Natural killer cell (primary cell): Measurements from ENCODE around the gene LSM12. TPM values are rescaled to one million over a fixed set of nuclear protein-coding genes. Genes with fewer than 3 reads are reported as not detected.

Experiments
- ATAC-seq, 3 donors: fragments of 150-1000 bp in 2 of 3; fragments of 200-7000 bp in 1 of 3; cut with Tn5 transposase; 1 replicate in 1 of 3; 2 replicates in 2 of 3; pipeline ENCODE4 v1.10.0; 2021; ENCODE audit warnings: mild to moderate bottlenecking in 2 of 3, moderate library complexity in 2 of 3
- DNase-seq, 2 donors: peaks; one replicate each; pipeline versions ENCODE4 v3.0.0 to v3.0.0-alpha.2; 2013 to 2021; ENCODE audit warnings: mixed read lengths in 1 of 2
- H3K27ac ChIP-seq: one replicate; pipeline ENCODE4 v1.5.1; 2013; ENCODE audit warnings: mild to moderate bottlenecking, low read length
- H3K27me3 ChIP-seq: one replicate; pipeline ENCODE4 v1.6.1; 2013; ENCODE audit warnings: low read length; ENCODE audit not compliant: control insufficient read depth, insufficient read depth
- H3K36me3 ChIP-seq: one replicate; pipeline ENCODE4 v1.6.1; 2013; ENCODE audit warnings: low read length; ENCODE audit not compliant: control insufficient read depth, insufficient read depth
- H3K4me1 ChIP-seq: one replicate; pipeline ENCODE4 v1.6.1; 2013; ENCODE audit warnings: low read length; ENCODE audit not compliant: control insufficient read depth, insufficient read depth
- H3K4me3 ChIP-seq: one replicate; pipeline ENCODE4 v1.5.1; 2013; ENCODE audit warnings: low read length
- H3K9me3 ChIP-seq: one replicate; pipeline ENCODE4 v1.6.1; 2013; ENCODE audit warnings: low read length; ENCODE audit not compliant: control insufficient read depth, insufficient read depth
- H3K27ac Mint-ChIP-seq, 2 donors: one replicate each; pipeline ENCODE4 v1.8.0; 2022; ENCODE audit warnings: mild to moderate bottlenecking in 2 of 2, mixed read lengths in 2 of 2, moderate library complexity in 1 of 2
- H3K27me3 Mint-ChIP-seq, 2 donors: one replicate each; pipeline ENCODE4 v1.8.0; 2022; ENCODE audit warnings: low read depth in 2 of 2, mixed read lengths in 2 of 2
- H3K36me3 Mint-ChIP-seq: one replicate; pipeline ENCODE4 v1.8.0; 2022; ENCODE audit warnings: mixed read lengths
- H3K4me1 Mint-ChIP-seq, 2 donors: one replicate each; pipeline ENCODE4 v1.8.0; 2022; ENCODE audit warnings: mixed read lengths in 2 of 2
- H3K4me3 Mint-ChIP-seq: one replicate; pipeline ENCODE4 v1.8.0; 2022; ENCODE audit warnings: mild to moderate bottlenecking, moderate library complexity, mixed read lengths
- H3K9me3 Mint-ChIP-seq, 2 donors: one replicate each; pipeline ENCODE4 v1.8.0; 2022; ENCODE audit warnings: mixed read lengths in 2 of 2
- WGBS: methylation state at CpG from one replicate; pipeline ENCODE4 v1.1.7; 2013; ENCODE audit warnings: missing lambda C conversion rate; ENCODE audit not compliant: insufficient coverage; 5-methylcytosine and 5-hydroxymethylcytosine counted together
- intact Hi-C: fragments of 100-400 bp; cut with micrococcal nuclease; formaldehyde crosslinking; loops from one replicate; pipeline ENCODE4 v1.14.2; 2022
- total RNA-seq, 4 donors: library from RNA; stranded (reverse); fragments of 120-200 nt in 1 of 4; gene quantifications; one replicate each; pipeline versions ENCODE4 v1.2.3 to v1.2.4, GENCODE V29; 2013 to 2022
- TF ChIP-seq, protein P1 (sequence below): fragments of 200-600 bp; IDR thresholded peaks from one replicate; pipeline ENCODE4 v1.8.0; 2022; ENCODE audit warnings: antibody characterized with exemption

Gene LSM12
- total RNA-seq, 3 donors from 2014 or later (not counting 1 experiment from before 2014, with no cell fraction given), result 46.9 to 54.0 (median 51.8) TPM

DNA sequence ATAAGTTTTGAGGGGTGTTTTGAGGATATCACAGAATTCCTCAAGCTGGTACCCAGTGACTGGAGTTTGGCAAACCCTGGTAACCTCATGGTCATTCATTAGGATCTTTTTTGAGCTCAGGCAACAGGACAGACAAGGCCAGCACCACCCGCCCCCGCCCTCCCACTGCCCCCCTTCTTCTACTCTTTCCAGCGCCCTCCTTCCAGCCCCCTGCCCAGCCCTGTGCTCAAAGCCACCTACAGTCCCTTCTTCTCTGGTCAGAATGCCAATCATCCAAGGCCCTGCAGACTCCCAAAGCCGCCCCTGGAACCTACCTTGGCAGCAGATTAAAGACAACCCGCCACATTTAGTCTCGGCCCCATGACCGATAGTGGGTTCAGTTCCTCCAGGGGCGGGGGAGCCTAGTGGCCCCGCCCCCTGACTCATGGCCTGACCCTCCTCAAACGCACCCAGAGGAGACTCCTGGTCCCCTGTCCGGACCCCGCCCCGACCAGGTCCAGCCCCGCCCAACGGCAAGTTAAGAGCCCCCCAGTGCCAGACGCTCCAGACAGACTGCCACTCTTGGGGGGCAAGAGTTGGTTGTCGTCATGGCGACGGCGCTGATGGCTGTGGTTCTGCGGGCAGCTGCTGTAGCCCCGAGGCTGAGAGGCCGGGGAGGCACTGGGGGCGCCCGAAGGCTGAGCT, 62.3 kb downstream of the LSM12 start, which contains the start of gene NAGS:
Gene NAGS (plus strand): TSS at position 546 of the 684 bp plus-strand sequence. CDS start 42 bp downstream, at position 588.
- Mint-ChIP-seq H3K27ac (no peak within 1 kb of the TSS), H3K9me3 (no peaks in the 10 kb centered on the region), H3K36me3 (no peaks in the 10 kb centered on the region), H3K4me1 (peaks cover 17 to 24% of the 10 kb centered on the region in 2 donors), H3K27me3 (peaks cover 9 to 18% of the 10 kb centered on the region in 2 donors), H3K4me3 (peak within 1 kb of the TSS; percentile 40)
- TF ChIP-seq, protein P1, sequence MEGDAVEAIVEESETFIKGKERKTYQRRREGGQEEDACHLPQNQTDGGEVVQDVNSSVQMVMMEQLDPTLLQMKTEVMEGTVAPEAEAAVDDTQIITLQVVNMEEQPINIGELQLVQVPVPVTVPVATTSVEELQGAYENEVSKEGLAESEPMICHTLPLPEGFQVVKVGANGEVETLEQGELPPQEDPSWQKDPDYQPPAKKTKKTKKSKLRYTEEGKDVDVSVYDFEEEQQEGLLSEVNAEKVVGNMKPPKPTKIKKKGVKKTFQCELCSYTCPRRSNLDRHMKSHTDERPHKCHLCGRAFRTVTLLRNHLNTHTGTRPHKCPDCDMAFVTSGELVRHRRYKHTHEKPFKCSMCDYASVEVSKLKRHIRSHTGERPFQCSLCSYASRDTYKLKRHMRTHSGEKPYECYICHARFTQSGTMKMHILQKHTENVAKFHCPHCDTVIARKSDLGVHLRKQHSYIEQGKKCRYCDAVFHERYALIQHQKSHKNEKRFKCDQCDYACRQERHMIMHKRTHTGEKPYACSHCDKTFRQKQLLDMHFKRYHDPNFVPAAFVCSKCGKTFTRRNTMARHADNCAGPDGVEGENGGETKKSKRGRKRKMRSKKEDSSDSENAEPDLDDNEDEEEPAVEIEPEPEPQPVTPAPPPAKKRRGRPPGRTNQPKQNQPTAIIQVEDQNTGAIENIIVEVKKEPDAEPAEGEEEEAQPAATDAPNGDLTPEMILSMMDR, result no peak
- Histone ChIP-seq H3K4me1 (peaks cover 41% of the 10 kb centered on the region), H3K4me3 (peak within 1 kb of the TSS; percentile 51), H3K9me3 (no peaks in the 10 kb centered on the region), H3K36me3 (no peaks in the 10 kb centered on the region), H3K27ac (no peak within 1 kb of the TSS), H3K27me3 (peaks cover 16% of the 10 kb centered on the region)
- ATAC-seq (no peak), DNase-seq (peak; percentile 24 to 41)
- intact Hi-C loops, result no loop called here
- 15% methylated on average over 25 of the region's 25 CpGs for WGBS

DNA sequence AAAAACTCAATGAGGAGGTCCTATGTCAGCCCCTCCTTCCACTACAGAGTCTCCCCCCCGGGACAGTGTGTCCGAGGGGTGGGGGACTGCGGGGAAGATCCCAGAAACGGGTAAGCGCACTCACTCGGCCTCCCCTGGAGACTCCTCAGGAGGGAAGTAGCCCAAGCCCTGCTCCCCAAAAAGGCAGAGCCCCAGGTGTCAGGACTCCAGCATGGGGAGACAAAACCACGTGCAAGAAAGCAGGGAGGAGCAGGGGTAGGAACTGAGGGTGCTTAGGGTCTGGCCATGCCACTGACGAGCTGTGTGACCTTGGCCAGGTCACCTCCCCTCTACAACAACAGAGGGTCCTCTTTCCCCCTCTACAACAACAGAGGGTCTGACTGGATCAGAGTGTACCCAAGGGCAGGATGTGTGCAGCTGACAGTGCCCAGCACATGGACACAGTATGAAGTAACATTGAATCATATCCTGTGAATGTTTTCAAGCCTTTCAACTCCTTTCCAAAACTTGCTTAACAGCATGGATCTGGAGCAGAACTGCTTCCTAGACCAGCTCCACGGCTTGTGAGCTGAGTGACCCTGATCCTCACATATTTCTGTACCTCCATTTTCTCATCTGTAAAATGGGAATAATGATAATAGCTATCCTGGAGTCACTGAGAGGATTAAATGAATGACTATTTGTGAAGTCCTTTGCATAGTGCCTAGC, 64.2 kb downstream of the LSM12 start:
- H3K4me3 ChIP-seq, result no peak overlapping the region
- Mint-ChIP-seq H3K27me3 (peaks cover 18 to 19% of the 10 kb centered on the region in 2 donors), H3K4me3 (no peak overlapping the region), H3K9me3 (no peaks in the 10 kb centered on the region), H3K27ac (no peak overlapping the region), H3K4me1 (peaks cover 8 to 12% of the 10 kb centered on the region in 2 donors), H3K36me3 (no peaks in the 10 kb centered on the region)
- ATAC-seq (no peak), DNase-seq (no peak)
- no peaks in the 10 kb centered on the region for H3K36me3 ChIP-seq
- intact Hi-C loops, result no loop called here
- WGBS, result 85% methylated on average over 9 of the region's 9 CpGs
- H3K9me3 ChIP-seq, result no peaks in the 10 kb centered on the region
- H3K27ac ChIP-seq, result no peak overlapping the region
- TF ChIP-seq, protein P1, result no peak
- peaks cover 28% of the 10 kb centered on the region for H3K4me1 ChIP-seq
- H3K27me3 ChIP-seq, result peaks cover 16% of the 10 kb centered on the region

DNA sequence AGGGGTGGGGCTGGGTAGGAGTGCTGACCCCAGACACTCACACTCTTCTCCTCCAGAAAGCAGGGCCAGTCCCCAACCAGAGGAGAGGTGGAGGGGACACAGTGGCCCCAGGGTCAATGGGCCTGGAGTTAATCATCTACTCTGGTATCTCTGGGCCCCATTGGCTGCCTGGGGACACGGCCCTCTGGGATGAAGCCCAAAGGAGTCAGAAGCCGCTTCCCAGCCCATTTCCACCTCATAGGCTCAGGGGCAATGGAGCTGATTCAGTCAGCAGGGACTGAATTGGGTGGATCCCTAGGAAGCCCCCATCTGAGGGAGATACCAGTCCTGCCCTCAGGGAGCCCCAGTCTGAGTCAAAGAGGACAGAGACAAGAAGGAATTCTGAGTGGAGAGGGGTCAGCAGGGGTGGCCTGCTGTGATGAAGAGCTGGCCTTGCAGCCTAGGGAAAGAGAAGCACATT, 65.0 kb downstream of the LSM12 start:
- no peak overlapping the region for H3K27ac Mint-ChIP-seq
- 97% methylated on average over 2 of the region's 2 CpGs for WGBS
- TF ChIP-seq, protein P1, result no peak
- Histone ChIP-seq H3K4me3 (no peak overlapping the region), H3K27ac (no peak overlapping the region), H3K27me3 (peaks cover 17% of the 10 kb centered on the region), H3K4me1 (peaks cover 22% of the 10 kb centered on the region), H3K9me3 (no peaks in the 10 kb centered on the region), H3K36me3 (no peaks in the 10 kb centered on the region)
- H3K4me3 Mint-ChIP-seq, result no peak overlapping the region
- peaks cover 7 to 8% of the 10 kb centered on the region in 2 donors for H3K4me1 Mint-ChIP-seq
- no peaks in the 10 kb centered on the region for H3K36me3 Mint-ChIP-seq
- DNase-seq, result no peak
- intact Hi-C loops, result no loop called here
- no peaks in the 10 kb centered on the region for H3K9me3 Mint-ChIP-seq
- H3K27me3 Mint-ChIP-seq, result peaks cover 18 to 19% of the 10 kb centered on the region in 2 donors
- ATAC-seq, result no peak
